ENCODE results near the gene KANK2. TPM values are rescaled to one million over a fixed set of nuclear protein-coding genes. Genes with fewer than 3 reads are reported as not detected.
"Not testable (repeated sequence)": the region's sequence is repeated elsewhere in the genome, so short reads cannot be mapped to it uniquely, and the experiment has no call there.

The KANK2 gene
- total RNA-seq, 1 experiment from 2014 or later = 17.6 TPM

GRCh38 chr19:11142528-11143171, 54.7 kb downstream of the KANK2 start:
- no TSS peak for BruUV-seq (replicated peaks)
- CTCF ChIA-PET = interaction anchor here (0.6 kb wide), 1 partner anchor 50 kb away, joined by 8 read pairs; no protein-coding TSS in a partner anchor
- intact Hi-C loops (cut with micrococcal nuclease; ENCODE audit: unreplicated experiment) = no loop called here
- peak; percentile 56 to 76 for DNase-seq
- Mint-ChIP-seq H3K4me1 (ENCODE audit: low read depth, unreplicated experiment) (no peaks in the 10 kb centered on the region), H3K36me3 (ENCODE audit: insufficient read depth, unreplicated experiment) (peaks cover 39% of the 10 kb centered on the region), H3K4me3 (ENCODE audit: unreplicated experiment) (no peak overlapping the region), H3K27ac (ENCODE audit: unreplicated experiment) (peak overlapping the region; percentile 45), H3K9me3 (ENCODE audit: unreplicated experiment) (no peaks in the 10 kb centered on the region), H3K27me3 (ENCODE audit: insufficient read depth, unreplicated experiment) (no peaks in the 10 kb centered on the region)
- TF ChIP-seq, protein P1, sequence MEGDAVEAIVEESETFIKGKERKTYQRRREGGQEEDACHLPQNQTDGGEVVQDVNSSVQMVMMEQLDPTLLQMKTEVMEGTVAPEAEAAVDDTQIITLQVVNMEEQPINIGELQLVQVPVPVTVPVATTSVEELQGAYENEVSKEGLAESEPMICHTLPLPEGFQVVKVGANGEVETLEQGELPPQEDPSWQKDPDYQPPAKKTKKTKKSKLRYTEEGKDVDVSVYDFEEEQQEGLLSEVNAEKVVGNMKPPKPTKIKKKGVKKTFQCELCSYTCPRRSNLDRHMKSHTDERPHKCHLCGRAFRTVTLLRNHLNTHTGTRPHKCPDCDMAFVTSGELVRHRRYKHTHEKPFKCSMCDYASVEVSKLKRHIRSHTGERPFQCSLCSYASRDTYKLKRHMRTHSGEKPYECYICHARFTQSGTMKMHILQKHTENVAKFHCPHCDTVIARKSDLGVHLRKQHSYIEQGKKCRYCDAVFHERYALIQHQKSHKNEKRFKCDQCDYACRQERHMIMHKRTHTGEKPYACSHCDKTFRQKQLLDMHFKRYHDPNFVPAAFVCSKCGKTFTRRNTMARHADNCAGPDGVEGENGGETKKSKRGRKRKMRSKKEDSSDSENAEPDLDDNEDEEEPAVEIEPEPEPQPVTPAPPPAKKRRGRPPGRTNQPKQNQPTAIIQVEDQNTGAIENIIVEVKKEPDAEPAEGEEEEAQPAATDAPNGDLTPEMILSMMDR (IDR thresholded peaks at IDR 0.05; ENCODE audit: insufficient read depth in 1 of 2, low read depth in 1 of 2, low read length in 1 of 2, severe bottlenecking in 1 of 2, unreplicated experiment in 1 of 2) = no peak
- Histone ChIP-seq H3K4me3 (ENCODE audit: low read depth, low read length) (no peak overlapping the region), H3K4me1 (peaks cover 26% of the 10 kb centered on the region), H3K27me3 (replicated peaks; ENCODE audit: control insufficient read depth, insufficient read depth, low read length) (no peaks in the 10 kb centered on the region), H3K9me3 (no peaks in the 10 kb centered on the region), H3K36me3 (ENCODE audit: control insufficient read depth, insufficient read depth, low read length) (no peaks in the 10 kb centered on the region)
- POLR2A ChIA-PET = interaction anchor here (0.6 kb wide), 1 partner anchor 1981 kb away, joined by 3 read pairs; no protein-coding TSS in a partner anchor

- H3K4me3 Mint-ChIP-seq (ENCODE audit: unreplicated experiment) = no peak overlapping the region
- intact Hi-C loops (cut with micrococcal nuclease; ENCODE audit: unreplicated experiment) = no loop called here
- ChIA-PET CTCF (interaction anchor here (0.6 kb wide), 1 partner anchor 51 kb away, joined by 8 read pairs; no protein-coding TSS in a partner anchor), POLR2A (interaction anchor here (0.6 kb wide), 1 partner anchor 1981 kb away, joined by 3 read pairs; no protein-coding TSS in a partner anchor)
- no peaks in the 10 kb centered on the region for H3K36me3 ChIP-seq (ENCODE audit: control insufficient read depth, insufficient read depth, low read length)
- no peak overlapping the region for H3K4me3 ChIP-seq (ENCODE audit: low read depth, low read length)
- no TSS peak for BruUV-seq (replicated peaks)
- no peaks in the 10 kb centered on the region for H3K27me3 Mint-ChIP-seq (ENCODE audit: insufficient read depth, unreplicated experiment)
- peaks cover 39% of the 10 kb centered on the region for H3K36me3 Mint-ChIP-seq (ENCODE audit: insufficient read depth, unreplicated experiment)
- H3K9me3 Mint-ChIP-seq (ENCODE audit: unreplicated experiment) = no peaks in the 10 kb centered on the region
- H3K27me3 ChIP-seq (replicated peaks; ENCODE audit: control insufficient read depth, insufficient read depth, low read length) = no peaks in the 10 kb centered on the region
- H3K9me3 ChIP-seq = no peaks in the 10 kb centered on the region
- no peaks in the 10 kb centered on the region for H3K4me1 Mint-ChIP-seq (ENCODE audit: low read depth, unreplicated experiment)
- H3K4me1 ChIP-seq = peaks cover 26% of the 10 kb centered on the region
- no peak overlapping the region for H3K27ac Mint-ChIP-seq (ENCODE audit: unreplicated experiment)
- peak in 1 of 2 experiments; percentile 45 for DNase-seq
- TF ChIP-seq, protein P1 (IDR thresholded peaks at IDR 0.05; ENCODE audit: insufficient read depth in 1 of 2, low read depth in 1 of 2, low read length in 1 of 2, severe bottlenecking in 1 of 2, unreplicated experiment in 1 of 2) = no peak
These were observed 55.3 kb downstream of the KANK2 start for GRCh38 chr19:11141937-11142527.

DNA sequence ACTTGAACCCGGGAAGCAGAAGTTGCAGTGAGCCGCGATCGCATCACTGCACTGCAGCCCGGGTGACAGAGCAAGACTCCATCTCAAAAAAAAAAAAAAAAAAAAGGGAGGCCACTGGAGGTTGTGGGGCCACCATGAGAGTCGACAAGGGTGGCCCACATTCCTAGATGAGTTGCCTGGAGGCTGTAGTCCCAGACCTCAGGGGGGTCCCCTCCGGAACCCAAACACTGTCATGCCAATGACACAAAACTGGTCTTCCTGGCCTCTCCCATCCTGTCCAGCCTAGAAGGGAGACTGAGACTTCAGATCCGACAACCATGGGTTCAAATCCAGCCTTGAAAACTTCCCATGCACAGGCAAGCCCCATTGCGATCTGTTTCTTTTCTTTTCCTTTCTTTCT, 56.4 kb downstream of the KANK2 start:
- Mint-ChIP-seq H3K27ac (ENCODE audit: unreplicated experiment) (no peak overlapping the region), H3K36me3 (ENCODE audit: insufficient read depth, unreplicated experiment) (peaks cover 37% of the 10 kb centered on the region), H3K9me3 (ENCODE audit: unreplicated experiment) (no peaks in the 10 kb centered on the region), H3K4me1 (ENCODE audit: low read depth, unreplicated experiment) (no peaks in the 10 kb centered on the region), H3K4me3 (ENCODE audit: unreplicated experiment) (no peak overlapping the region), H3K27me3 (ENCODE audit: insufficient read depth, unreplicated experiment) (no peaks in the 10 kb centered on the region)
- BruUV-seq (replicated peaks) = no TSS peak
- H3K36me3 ChIP-seq (ENCODE audit: control insufficient read depth, insufficient read depth, low read length) = no peaks in the 10 kb centered on the region
- intact Hi-C loops (cut with micrococcal nuclease; ENCODE audit: unreplicated experiment) = no loop called here
- TF ChIP-seq, protein P1 (IDR thresholded peaks at IDR 0.05; ENCODE audit: insufficient read depth in 1 of 2, low read depth in 1 of 2, low read length in 1 of 2, severe bottlenecking in 1 of 2, unreplicated experiment in 1 of 2) = no peak
- H3K27me3 ChIP-seq (replicated peaks; ENCODE audit: control insufficient read depth, insufficient read depth, low read length) = no peaks in the 10 kb centered on the region
- no peak overlapping the region for H3K4me3 ChIP-seq (ENCODE audit: low read depth, low read length)
- H3K9me3 ChIP-seq = no peaks in the 10 kb centered on the region
- ChIA-PET CTCF (no interaction called here), POLR2A (no interaction called here)
- H3K4me1 ChIP-seq = peaks cover 26% of the 10 kb centered on the region
- DNase-seq = no peak

- H3K27me3 Mint-ChIP-seq (ENCODE audit: insufficient read depth, unreplicated experiment); H3K9me3 Mint-ChIP-seq (ENCODE audit: unreplicated experiment); H3K36me3 ChIP-seq (ENCODE audit: control insufficient read depth, insufficient read depth, low read length); DNase-seq; H3K9me3 ChIP-seq; H3K27me3 ChIP-seq (replicated peaks; ENCODE audit: control insufficient read depth, insufficient read depth, low read length); POLR2A ChIA-PET; CTCF ChIA-PET; H3K4me3 Mint-ChIP-seq (ENCODE audit: unreplicated experiment); BruUV-seq (replicated peaks); H3K4me3 ChIP-seq (ENCODE audit: low read depth, low read length); H3K27ac Mint-ChIP-seq (ENCODE audit: unreplicated experiment); H3K4me1 Mint-ChIP-seq (ENCODE audit: low read depth, unreplicated experiment); intact Hi-C loops (cut with micrococcal nuclease; ENCODE audit: unreplicated experiment): not testable (repeated sequence)
- H3K4me1 ChIP-seq = peaks cover 26% of the 10 kb centered on the region
- H3K36me3 Mint-ChIP-seq (ENCODE audit: insufficient read depth, unreplicated experiment) = peaks cover 32% of the 10 kb centered on the region
These were observed 57.3 kb downstream of the KANK2 start for GRCh38 chr19:11140023-11140538.
